MM.1S (cell line): Measurements from ENCODE around the gene DENND1A.

Source experiments
- CTCF ChIP-seq: fragments of 300-600 bp; sonication (generic); IDR thresholded peaks from 2 replicates; pipeline ENCODE4 v1.5.1; 2016; ENCODE audit warnings: antibody characterized with exemption, low read length, mixed read lengths
- EZH2 ChIP-seq: fragments of 300-600 bp; sonication (generic); optimal IDR thresholded peaks from 2 replicates; pipeline ENCODE3; 2017; ENCODE audit warnings: low read depth, mild to moderate bottlenecking, antibody characterized with exemption, low read length, mixed read lengths
- EZH2phosphoT487 ChIP-seq: fragments of 300-600 bp; sonication (generic); IDR thresholded peaks from 2 replicates; pipeline ENCODE4 v1.6.1; 2018; ENCODE audit warnings: antibody characterized with exemption, low read length

- TF ChIP-seq CTCF (no peak), EZH2 (no peak), EZH2phosphoT487 (no peak)
Measured at GRCh38 chr9:123871781-123872180, 58.1 kb downstream of the DENND1A start.
